ENCODE results near the gene ADIPOR2.

DNA sequence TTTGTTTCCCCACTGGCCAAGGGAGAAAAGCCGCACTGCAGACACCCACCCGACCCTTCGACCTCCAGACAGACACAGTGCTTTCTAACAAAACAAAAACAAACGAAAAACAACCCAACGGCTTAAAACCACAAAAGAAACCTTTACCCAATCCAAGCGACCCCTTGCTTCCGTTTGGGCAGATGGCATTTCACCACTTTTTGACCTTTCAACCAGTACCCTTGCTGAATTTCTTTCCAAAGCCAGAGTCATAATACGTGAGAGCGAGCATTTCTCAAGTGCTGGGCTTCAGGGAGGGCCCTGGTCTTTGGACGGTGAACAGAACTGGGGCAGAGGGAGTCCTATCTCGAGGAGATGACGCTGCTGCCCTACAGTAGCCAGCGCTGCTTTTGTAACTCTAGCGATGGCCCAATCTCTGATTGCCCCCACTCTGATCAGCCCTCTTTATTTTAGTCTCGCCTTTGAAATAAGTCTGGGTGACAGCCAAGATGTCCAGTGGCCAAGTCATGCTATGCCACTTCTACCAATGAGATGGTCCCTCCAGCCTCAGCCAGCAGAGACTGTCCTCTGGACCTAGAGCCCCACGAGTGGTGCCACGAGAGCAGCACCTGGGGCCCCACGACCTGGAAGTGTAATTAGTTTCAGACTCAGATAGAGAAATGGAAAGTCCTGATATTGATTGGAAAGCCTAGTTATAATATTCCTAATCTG, 21.9 kb upstream of the ADIPOR2 start:
- TF ChIP-seq, protein P1, sequence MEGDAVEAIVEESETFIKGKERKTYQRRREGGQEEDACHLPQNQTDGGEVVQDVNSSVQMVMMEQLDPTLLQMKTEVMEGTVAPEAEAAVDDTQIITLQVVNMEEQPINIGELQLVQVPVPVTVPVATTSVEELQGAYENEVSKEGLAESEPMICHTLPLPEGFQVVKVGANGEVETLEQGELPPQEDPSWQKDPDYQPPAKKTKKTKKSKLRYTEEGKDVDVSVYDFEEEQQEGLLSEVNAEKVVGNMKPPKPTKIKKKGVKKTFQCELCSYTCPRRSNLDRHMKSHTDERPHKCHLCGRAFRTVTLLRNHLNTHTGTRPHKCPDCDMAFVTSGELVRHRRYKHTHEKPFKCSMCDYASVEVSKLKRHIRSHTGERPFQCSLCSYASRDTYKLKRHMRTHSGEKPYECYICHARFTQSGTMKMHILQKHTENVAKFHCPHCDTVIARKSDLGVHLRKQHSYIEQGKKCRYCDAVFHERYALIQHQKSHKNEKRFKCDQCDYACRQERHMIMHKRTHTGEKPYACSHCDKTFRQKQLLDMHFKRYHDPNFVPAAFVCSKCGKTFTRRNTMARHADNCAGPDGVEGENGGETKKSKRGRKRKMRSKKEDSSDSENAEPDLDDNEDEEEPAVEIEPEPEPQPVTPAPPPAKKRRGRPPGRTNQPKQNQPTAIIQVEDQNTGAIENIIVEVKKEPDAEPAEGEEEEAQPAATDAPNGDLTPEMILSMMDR (IDR thresholded peaks at IDR 0.05): no peak
- TF ChIP-seq POLR2A (IDR thresholded peaks at IDR 0.05): no peak

Data from testis (tissue), 2 donors.